Measurements from ENCODE around the gene TCP11X2.
"Not testable (repeated sequence)": the region's sequence is repeated elsewhere in the genome, so short reads cannot be mapped to it uniquely, and the experiment has no call there.

TCP11X2 gene

DNA sequence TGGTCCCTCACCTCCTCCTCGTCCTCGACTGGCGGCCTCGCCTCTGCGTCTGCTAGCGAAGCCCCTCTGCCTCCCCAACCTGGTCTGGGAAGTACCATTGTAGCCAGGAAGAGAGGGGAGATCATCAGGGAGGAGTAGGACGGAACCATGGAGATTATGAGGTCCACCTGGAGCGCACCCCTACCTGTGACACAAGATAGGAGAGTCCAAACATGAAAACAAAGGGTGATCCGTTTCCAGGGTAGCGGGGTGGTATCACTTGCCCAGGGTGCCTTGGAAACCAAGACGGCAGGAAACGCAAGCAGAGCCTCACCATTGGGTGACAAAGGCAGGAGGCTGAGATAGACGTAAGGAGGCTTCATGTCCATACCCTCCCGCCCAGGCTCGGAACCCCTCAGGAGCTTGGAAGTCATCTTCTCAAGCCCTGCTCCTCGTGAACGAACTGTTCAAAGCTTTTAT lies at the start of gene TCP11X2:
Gene TCP11X2, minus strand, starts transcription at position 51 of the 459 bp plus-strand sequence.
- H3K27ac ChIP-seq, result not testable (repeated sequence)

DNA sequence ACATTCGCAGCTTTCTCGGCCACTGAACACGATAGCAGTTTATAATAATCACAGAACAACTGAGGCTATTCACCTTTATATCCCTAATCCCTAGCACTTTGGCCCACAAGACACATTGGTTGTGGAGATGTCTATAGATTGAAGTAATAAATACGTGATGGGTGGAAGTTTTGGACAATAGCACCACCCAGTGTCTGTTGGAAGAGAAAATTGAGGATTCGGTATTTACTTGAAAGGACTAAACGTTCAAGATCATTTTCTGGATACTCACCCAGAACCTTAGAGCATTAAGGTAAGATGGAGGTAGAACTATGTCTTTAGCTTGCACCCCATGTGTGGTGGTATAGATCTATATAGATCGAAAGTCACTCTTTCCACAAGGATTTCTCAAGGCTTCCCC lies 45.7 kb upstream of the TCP11X2 start:
- TF ChIP-seq, protein P1, sequence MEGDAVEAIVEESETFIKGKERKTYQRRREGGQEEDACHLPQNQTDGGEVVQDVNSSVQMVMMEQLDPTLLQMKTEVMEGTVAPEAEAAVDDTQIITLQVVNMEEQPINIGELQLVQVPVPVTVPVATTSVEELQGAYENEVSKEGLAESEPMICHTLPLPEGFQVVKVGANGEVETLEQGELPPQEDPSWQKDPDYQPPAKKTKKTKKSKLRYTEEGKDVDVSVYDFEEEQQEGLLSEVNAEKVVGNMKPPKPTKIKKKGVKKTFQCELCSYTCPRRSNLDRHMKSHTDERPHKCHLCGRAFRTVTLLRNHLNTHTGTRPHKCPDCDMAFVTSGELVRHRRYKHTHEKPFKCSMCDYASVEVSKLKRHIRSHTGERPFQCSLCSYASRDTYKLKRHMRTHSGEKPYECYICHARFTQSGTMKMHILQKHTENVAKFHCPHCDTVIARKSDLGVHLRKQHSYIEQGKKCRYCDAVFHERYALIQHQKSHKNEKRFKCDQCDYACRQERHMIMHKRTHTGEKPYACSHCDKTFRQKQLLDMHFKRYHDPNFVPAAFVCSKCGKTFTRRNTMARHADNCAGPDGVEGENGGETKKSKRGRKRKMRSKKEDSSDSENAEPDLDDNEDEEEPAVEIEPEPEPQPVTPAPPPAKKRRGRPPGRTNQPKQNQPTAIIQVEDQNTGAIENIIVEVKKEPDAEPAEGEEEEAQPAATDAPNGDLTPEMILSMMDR (IDR thresholded peaks at IDR 0.05), result peak; percentile 32
- TF ChIP-seq ZFX (IDR thresholded peaks at IDR 0.05; ENCODE audit: borderline replicate concordance), result no peak
- no peak overlapping the region for H3K27ac ChIP-seq

DNA sequence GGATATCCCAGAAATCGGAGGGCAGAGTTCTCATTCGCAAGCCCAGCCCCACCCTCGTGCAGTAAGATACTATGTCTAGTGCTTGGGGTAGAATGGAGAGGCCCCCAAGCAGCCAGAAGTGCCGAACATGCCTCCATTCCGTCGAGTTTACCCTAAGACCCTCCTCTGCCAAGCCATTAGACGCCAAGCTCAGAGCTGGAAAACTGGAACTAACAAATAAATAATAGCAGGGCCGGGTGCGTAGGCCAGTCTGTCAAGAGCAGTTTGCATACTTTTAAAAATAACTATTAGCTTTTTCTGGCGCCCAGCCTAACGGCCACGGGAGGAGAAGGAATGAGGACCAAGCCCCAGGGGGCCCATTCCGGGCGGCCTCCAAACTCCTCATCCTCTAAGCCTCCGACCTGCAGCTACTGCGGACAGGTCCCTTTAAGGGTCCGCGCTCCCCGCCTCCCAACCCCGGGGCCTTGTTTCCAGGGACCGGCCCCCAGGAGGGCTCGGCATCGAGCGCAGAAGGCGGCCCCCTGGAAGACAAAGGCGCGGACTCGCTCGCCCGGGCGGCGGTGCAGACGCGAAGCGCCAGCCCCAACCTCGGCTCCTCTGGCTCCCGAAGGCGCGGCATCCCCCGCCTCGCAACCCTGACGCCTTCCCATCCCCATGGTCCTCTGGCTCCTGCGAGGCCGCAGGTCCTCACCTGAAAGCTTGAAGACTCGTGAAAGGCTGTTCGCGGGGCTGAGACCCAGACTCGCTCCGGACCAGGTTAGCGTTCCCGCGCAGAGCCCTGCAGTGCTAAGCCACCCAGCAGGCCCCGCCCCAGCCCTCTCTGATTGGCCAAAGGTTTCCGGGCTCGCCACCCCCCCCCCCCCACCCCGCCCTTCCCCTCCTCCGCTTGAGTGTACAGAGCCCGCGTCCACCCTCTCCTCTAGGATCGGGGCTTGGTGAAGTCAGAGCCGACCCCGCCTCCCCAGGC lies 44.6 kb upstream of the TCP11X2 start, which contains the start of gene TMSB15A:
Gene TMSB15A, minus strand, starts transcription at position 765 of the 967 bp plus-strand sequence.
- no peak for TF ChIP-seq ZFX (IDR thresholded peaks at IDR 0.05; ENCODE audit: borderline replicate concordance)
- TF ChIP-seq, protein P1 (IDR thresholded peaks at IDR 0.05), result no peak
- no peak within 1 kb of the TSS for H3K27ac ChIP-seq

DNA sequence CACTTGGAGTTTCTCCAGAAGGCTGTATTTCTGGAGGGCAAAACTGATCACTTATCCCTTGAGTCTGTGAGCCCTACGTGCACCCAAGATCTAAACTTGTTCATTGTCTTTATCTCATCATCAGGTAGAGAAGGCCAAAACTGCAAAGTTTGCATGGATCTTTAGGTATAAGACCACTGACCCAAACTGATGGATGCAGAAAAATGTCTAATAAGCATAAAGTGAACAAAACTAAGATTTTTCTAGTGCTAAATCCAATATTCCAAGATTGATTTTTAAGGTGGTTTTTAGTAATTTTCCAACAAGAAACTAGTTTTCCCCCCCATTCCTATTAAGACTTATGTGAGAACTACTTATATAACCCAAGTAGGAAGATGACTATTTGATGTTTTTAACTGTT lies 42.9 kb upstream of the TCP11X2 start:
- no peak overlapping the region for H3K27ac ChIP-seq
- TF ChIP-seq, protein P1 (IDR thresholded peaks at IDR 0.05), result no peak
- no peak for TF ChIP-seq ZFX (IDR thresholded peaks at IDR 0.05; ENCODE audit: borderline replicate concordance)

DNA sequence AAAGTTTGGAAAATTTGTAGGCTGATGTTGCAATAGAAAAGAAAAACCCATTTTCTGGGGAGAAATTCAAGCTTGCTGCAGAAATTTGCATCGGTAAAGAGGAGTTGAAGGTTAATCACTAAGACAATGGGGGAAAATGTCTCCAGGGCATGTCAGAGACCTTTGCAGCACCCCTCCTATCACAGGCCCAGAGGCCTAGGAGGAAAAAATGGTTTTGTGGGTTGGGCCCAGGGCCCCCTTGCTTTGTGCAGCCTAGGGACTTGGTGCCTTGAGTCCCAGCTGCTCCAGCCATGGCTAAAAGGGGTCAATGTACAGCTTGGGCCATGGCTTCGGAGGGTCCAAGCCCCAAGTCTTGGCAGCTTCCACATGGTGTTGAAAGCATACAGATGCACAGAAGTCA lies 27.1 kb upstream of the TCP11X2 start:
- H3K27ac ChIP-seq, result no peak overlapping the region
- no peak for TF ChIP-seq ZFX (IDR thresholded peaks at IDR 0.05; ENCODE audit: borderline replicate concordance)
- TF ChIP-seq, protein P1 (IDR thresholded peaks at IDR 0.05), result no peak

DNA sequence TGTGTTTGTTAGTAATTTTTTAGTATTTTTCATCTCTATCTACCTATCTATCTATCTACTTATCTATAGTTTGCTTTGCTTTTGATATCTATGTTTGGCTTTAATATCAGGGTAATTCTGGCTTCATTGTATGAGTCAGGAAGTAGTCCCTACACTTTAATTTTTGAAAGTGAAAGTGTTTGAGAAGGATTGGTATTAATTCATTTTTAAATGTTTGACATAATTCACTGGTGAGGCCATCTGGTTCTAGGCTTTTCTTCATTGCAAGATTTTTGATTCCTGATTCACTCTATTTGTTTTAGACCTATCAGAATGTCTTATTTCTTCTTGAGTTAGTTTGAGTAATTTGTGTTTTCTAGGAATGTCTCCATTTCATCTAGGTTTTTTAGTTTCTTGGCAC lies 20.2 kb upstream of the TCP11X2 start:
- H3K27ac ChIP-seq, result no peak overlapping the region
- TF ChIP-seq, protein P1 (IDR thresholded peaks at IDR 0.05), result no peak
- no peak for TF ChIP-seq ZFX (IDR thresholded peaks at IDR 0.05; ENCODE audit: borderline replicate concordance)

DNA sequence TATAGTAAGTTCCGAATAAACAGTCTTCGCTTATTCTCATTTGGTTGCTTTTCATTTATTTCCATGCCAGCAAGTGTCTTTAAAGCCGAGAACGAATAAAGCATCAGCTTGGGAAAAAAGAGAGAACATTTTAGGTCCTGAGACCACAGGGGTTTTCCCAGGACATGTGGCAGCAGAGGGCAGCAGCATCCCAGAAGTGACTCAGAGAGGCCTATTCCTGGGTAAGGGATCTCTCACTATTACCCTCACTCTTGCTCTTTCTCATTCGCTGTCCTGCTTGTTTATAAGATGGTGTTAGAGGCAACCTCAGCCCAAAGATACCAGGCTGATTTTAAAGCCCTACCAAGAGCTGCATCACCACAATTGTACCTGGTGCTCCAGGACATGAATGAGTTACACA lies 7.2 kb upstream of the TCP11X2 start:
- H3K27ac ChIP-seq, result not testable (repeated sequence)

DNA sequence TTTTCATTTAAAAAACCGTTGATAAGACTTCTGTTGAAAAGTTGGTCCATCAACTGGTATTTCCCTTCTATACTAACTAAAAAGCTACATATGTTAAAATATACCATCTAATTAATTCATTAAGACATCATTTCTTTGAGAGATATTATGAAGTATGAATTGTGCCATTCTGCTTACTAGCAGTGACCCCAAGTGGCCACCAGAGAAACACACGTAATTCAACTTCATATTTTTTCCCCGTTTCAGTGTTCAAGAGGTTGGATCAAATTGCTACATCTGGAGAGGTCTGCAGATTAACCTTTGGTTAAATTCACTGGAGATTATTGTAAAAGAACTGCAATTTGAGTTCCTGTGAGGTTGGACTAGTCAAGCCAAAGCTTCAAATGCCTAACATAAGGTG lies 1.4 kb downstream of the TCP11X2 start:
- not testable (repeated sequence) for H3K27ac ChIP-seq

DNA sequence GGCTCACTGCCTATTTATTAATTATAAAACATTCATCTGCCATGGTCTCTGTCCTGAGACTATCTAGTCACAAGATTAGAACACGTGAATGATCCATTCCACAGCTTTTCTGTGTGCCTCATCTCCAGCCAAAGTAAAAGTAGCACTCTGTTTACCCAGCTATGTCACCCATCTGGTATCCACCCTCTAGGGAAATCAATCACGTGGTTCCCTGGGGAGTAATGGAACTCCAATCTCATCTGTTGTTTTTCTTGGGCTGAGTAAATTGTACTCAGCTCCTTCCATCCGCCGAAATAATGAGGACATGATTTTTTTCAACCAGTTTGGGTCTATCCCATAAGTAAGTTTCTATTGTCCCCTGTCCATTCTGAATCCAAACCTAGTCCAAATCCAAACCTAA lies 13.0 kb downstream of the TCP11X2 start:
- H3K27ac ChIP-seq, result not testable (repeated sequence)

DNA sequence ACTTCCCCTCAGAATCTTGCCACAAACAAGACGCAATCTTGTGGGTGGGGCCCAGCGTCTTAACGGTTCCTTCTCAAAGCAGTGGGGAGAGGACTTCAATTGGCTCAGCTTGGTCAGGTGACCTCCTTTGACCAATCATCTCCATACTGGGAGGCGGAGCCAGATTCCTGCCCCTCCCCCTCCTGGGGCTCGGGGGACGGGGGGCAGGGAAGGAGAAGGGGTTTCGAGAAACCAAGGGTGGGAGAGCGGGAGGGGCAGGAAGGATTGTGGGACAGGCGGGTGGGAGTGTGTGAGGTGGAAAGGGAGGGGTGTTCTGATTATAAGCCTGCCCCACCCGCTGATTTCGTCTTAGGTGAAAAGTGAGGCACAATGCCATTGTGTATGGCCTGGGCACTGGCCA lies 31.7 kb downstream of the TCP11X2 start, which contains the start of gene NXF2B:
Gene NXF2B, minus strand, starts transcription at position 101 of the 400 bp plus-strand sequence. CDS start 59,972 bp downstream, outside the sequence.
- H3K27ac ChIP-seq, result not testable (repeated sequence)

DNA sequence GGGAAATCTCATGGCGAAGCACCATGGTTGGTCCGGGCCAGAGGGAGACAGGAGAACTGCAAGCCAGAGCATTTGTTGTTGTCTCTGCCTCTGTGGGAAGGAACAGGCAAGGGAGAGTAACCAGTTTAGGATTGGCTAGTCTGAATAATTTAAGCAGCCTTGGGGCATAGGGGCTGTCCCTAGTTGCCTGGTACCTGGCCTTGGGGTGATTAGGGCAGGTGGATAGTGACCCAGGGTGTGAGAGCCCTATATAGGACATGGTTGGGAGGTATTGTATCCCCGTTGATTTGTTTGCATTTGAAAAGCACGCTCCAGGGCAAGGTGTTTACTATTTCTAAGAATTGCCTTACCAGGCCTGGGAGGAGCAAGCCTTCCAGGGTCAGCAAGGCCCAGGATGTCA lies 57.1 kb downstream of the TCP11X2 start:
- not testable (repeated sequence) for H3K27ac ChIP-seq

All from 22Rv1 (cell line).